Epithelial cell of alveolus of lung (primary cell): Measurements from ENCODE around the gene P3H4. TPM values are rescaled to one million over a fixed set of nuclear protein-coding genes. Genes with fewer than 3 reads are reported as not detected.

Source experiments
- total RNA-seq: library from RNA; depleted of rRNA; stranded (reverse); fragments of >200 nt; gene quantifications from 2 replicates; pipeline ENCODE4 v1.2.1, GENCODE V29; 2015

The P3H4 gene, protein sequence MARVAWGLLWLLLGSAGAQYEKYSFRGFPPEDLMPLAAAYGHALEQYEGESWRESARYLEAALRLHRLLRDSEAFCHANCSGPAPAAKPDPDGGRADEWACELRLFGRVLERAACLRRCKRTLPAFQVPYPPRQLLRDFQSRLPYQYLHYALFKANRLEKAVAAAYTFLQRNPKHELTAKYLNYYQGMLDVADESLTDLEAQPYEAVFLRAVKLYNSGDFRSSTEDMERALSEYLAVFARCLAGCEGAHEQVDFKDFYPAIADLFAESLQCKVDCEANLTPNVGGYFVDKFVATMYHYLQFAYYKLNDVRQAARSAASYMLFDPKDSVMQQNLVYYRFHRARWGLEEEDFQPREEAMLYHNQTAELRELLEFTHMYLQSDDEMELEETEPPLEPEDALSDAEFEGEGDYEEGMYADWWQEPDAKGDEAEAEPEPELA
- total RNA-seq = 97.5 and 116 TPM in 2 replicates

DNA sequence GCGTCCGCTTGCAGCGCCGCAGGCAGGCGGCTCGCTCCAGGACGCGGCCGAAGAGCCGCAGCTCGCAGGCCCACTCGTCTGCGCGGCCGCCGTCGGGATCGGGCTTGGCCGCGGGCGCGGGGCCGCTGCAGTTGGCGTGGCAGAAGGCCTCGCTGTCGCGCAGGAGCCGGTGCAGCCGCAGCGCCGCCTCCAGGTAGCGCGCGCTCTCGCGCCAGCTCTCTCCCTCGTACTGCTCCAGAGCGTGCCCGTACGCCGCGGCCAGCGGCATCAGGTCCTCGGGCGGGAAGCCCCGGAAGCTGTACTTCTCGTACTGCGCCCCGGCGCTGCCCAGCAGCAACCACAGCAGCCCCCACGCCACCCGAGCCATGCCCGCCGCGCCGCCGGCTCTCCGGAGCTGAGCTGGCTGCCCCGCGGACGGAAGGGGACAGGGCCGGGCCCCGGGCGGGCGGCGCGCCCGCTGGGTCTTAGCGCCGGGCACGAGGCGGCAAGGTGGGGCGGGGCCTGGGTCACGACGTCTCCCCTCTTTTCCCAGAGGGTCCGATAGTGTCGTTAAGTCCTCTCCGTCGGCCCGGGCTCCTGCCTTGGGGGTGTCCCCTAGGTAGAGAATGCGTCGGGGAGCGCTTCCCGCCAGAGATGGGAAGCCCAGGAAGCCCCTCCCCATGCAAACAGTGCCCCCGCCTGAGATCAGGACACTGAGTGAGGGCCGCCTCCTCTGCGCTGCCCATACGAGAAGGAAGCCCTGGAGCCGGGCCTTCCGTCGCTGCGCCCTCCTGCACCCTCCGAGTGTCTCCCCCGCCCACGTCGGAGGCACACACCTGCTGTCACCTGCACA lies at the start of gene P3H4:
TSS of gene P3H4 (minus strand) at position 401 of the 832 bp plus-strand sequence. CDS start at position 367, 34 bp downstream.

DNA sequence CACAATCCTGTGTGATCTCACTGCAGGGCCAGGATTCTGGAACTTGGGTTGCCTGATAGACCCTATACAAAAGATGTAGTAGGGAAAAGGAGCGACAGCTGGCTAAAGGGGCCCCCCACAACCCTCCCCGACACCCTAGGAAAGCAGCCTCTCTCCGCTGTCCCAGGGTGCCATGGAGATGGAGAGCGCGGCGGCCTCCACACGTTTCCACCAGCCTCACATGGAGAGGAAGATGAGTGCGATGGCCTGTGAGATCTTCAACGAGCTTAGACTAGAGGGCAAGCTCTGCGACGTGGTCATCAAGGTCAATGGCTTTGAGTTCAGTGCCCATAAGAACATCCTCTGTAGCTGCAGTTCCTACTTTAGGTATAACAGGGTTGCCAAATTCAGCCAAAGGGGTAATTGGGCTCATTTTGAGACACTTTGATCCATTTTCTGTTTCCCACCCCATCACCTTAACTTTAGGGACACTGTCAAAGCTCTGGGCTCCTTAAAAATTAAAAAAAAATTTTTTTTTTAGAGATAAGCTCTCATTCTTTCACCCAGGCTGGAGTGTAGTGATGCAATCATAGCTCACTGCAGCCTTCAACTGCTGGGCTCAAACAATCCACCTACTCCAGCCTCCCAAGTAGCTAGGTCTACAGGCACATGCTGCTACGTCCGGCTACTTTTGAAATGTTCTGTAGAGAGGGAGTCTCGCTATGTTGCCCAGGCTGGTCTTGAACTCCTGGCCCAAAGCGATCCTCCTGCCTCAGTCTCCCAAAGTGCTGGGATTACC lies 26.2 kb upstream of the P3H4 start, which contains the start of gene KLHL10:
TSS of gene KLHL10 (plus strand) at position 65 of the 778 bp plus-strand sequence. CDS start at position 173, 108 bp downstream.

GRCh38 chr17:41835800-41836549 lies 24.2 kb upstream of the P3H4 start, which contains the start of gene NT5C3B:
Gene NT5C3B (minus strand): TSS chr17:41836232. CDS start chr17:41836193, 39 bp downstream.

GRCh38 chr17:41812381-41813151 lies 817 bp upstream of the P3H4 start, which contains the start of gene FKBP10:
Gene FKBP10 (plus strand): TSS chr17:41813004. CDS start chr17:41813035, 31 bp downstream.

DNA sequence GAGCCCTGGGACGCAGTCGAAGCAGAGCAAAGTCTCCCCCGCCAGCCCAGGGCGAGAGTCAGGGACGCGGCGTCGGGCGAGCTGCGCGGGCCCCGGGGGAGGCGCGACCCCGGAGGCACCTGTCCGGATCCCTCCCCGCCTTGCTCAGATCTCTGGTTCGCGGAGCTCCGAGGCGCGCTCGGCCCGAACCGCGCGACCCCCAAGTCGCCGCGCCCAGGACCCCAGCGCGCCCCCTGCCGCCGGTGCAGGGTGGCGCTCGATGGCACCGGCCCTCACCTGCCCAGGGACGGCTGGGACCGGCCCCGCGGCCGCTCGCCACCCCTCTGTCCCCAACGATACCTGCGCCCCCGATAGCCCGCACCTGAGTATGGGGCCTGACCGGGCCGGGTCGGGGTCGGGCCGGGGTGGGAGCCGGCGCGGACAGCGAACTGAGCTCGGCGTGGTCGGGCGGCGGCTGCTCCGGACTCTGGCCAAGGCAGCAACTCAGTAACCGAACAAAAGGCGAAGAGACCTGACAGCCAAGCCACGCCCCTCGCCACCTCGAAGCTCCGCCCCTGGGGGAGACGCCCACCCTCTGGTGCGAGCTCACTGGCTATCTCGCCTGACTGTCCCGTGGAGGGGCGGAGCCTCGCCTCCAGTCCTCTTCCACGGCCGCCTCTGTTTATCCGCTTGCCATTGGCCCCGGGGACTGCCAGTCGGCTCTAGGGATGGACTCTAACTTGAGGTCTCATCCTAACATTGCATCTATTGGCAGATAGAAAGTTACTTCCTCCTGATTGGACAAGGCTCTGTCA lies 25.3 kb downstream of the P3H4 start, which contains the start of gene JUP:
TSS of gene JUP (minus strand) at position 485 of the 794 bp plus-strand sequence. CDS start 14,857 bp downstream, outside the sequence.

Other genes starting within 250 kb of the P3H4 start
- not detected in 2 replicates for gene KRT9, start 239.9 kb downstream of the P3H4 start, total RNA-seq
- 0.13 and 0.48 TPM in 2 replicates for gene KRT14, start 225.1 kb downstream of the P3H4 start, total RNA-seq
- not detected in 2 replicates for gene KRT16, start 199.2 kb downstream of the P3H4 start, total RNA-seq
- gene KRT17, start 187.4 kb downstream of the P3H4 start, total RNA-seq = 11.0 and 103 TPM in 2 replicates
- gene EIF1, start 123.1 kb downstream of the P3H4 start, total RNA-seq = 116 and 382 TPM in 2 replicates
- gene GAST, start 99.6 kb downstream of the P3H4 start, total RNA-seq = not detected in 2 replicates
- gene HAP1, start 77.3 kb downstream of the P3H4 start, total RNA-seq = under 0.01 and 0.40 TPM in 2 replicates
- gene JUP, start 25.2 kb downstream of the P3H4 start, total RNA-seq = 118 and 240 TPM in 2 replicates
- 517 and 587 TPM in 2 replicates for gene FKBP10, start 1.1 kb upstream of the P3H4 start, total RNA-seq
- gene NT5C3B, start 24.3 kb upstream of the P3H4 start, total RNA-seq = 36.6 and 71.5 TPM in 2 replicates
- not detected in 2 replicates for gene KLHL10, start 25.9 kb upstream of the P3H4 start, total RNA-seq
- gene KLHL11, start 53.5 kb upstream of the P3H4 start, total RNA-seq = 16.3 and 23.9 TPM in 2 replicates
- gene ACLY, start 107.0 kb upstream of the P3H4 start, total RNA-seq = 123 and 285 TPM in 2 replicates
- 0.52 and 1.9 TPM in 2 replicates for gene ODAD4, start 118.7 kb upstream of the P3H4 start, total RNA-seq
- 58.9 and 69.8 TPM in 2 replicates for gene CNP, start 154.8 kb upstream of the P3H4 start, total RNA-seq
- gene DNAJC7, start 205.5 kb upstream of the P3H4 start, total RNA-seq = 52.6 and 63.4 TPM in 2 replicates
- gene NKIRAS2, start 208.1 kb upstream of the P3H4 start, total RNA-seq = 45.0 and 47.1 TPM in 2 replicates
- gene C17orf113, start 238.7 kb upstream of the P3H4 start, total RNA-seq = 0.13 and 2.1 TPM in 2 replicates